GM18951 (cell line): Measurements from ENCODE around the gene PRPH.

Source experiments
- POLR2A ChIP-seq: IDR thresholded peaks from 4 replicates; pipeline ENCODE4 v1.6.1; 2011; ENCODE audit warnings: mild to moderate bottlenecking; ENCODE audit not compliant: insufficient read length, insufficient read depth; ENCODE audit errors: extremely low read depth
- in situ Hi-C: fragments of 300-500 bp; cut with MboI; formaldehyde crosslinking; loops from one replicate; pipeline ENCODE4 v1.12.0; 2022; ENCODE audit warnings: low sequenced_read_pairs, mixed read lengths, inconsistent platforms; ENCODE audit not compliant: unreplicated experiment

PRPH gene

DNA sequence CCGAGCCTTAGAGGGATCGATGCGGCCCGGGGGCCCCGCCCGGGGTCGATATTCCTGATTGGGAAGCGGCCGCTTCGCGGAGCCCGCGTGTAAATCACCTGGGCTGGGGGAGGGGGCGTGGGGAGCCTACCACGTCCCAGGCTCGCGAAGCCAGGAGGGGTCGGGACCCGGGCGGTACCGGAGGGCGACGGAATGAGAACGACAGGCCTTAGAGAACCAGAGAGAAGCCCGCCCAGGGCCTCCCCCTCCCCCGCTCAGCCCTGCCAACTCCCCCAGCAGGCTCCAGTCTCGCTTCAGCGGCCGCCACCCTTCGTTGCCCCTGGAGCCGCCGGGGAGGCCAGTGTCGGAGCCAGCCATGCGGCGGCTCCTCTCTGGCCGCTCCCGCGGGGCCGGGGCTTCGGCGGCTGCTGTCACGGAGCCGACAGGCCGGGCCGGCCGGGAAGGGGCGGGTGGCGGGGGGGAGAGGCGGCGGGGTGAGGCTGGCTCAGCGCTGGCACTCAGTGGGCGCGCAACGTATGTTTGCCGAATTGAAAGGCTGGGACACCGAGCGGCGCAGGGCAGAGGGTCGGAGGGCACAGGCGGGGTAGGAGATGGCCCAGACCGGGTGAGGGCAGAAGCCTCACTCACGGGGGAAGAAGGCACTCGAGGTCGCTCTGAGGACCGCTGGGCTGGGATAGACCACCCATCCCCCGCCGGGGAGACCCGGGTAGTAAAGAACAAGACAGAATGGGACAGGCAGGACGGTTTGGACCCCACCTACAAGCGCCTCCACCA, 50.3 kb downstream of the PRPH start:
- no peak for TF ChIP-seq POLR2A
- in situ Hi-C loops, result no loop called here

DNA sequence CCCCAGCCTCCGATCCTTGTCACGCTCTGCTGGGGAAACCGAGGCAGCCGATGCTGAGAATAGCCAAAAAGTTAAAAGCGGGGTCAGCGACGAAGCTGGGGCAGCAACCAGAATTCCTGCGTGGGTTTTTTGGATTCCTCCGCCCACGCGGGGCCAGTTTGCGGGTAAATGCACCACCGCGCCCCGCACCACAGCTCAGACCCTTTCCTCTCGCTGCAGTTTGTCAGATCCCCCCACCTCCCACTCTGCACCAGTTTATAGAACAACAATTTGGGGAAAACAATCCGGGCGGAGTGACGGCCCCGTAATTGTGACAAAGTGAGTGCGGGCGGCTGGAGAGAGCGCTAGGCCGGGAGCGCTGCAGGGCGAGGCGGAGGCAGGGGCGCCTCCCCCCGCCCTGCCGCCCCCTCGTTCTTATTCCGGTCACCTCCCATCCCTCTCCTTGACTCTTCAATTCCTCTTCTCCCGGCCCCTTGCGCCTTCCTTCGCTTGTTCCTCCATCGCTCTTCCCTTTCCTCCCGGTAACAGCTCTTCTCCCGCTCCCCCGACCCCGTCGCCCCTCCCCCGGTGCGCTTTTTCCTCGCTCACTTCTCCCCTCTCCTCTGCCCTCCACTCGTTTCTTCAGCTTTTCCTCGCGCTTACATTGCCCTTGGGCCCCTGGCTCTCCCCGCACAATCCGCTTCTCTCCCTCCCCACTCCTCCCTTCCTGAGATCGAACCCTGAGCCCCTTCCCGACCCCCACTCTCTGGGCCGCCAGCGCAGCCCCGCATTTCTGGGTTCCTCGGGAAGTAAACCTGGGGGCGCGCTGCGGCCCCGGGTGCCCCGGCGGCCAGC, 51.1 kb downstream of the PRPH start:
- TF ChIP-seq POLR2A, result no peak
- in situ Hi-C loops, result no loop called here

DNA sequence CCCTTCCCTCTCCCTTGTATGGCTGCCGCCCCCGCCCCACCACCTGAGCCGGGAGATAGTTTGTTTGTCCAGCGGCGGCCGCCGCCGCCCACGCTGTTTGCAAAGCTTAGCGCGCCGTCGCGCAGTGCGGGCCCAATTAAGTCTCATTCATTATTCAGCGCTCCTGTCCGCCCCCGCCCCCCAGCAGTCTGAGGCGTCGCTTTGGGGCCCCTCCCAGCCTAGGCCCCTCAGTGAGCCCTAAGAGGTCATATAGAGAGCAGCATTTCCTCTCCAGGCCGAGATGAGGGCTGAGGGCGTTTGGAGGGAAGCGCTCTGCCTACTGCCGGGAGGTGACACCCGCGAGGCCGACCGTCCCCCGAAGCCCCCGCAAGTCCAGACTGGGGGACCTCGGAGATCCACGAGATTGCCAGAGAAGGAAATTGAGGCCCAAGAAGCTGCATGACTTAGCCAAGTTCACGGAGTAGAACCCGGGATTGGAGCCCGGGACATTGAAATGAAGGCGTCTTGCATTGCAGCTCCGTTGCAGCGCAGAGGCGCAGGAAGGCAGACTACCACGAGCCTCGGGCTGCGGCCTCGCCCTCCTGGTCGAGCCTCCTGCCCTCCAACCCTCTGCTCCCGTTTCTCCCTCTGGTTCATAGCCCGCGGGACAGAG, 51.8 kb downstream of the PRPH start, which contains the start of gene DNAJC22:
TSS of gene DNAJC22 (plus strand) at position 230 of the 652 bp plus-strand sequence. CDS start 1,985 bp downstream, outside the sequence.
- in situ Hi-C loops, result no loop called here
- no peak for TF ChIP-seq POLR2A

DNA sequence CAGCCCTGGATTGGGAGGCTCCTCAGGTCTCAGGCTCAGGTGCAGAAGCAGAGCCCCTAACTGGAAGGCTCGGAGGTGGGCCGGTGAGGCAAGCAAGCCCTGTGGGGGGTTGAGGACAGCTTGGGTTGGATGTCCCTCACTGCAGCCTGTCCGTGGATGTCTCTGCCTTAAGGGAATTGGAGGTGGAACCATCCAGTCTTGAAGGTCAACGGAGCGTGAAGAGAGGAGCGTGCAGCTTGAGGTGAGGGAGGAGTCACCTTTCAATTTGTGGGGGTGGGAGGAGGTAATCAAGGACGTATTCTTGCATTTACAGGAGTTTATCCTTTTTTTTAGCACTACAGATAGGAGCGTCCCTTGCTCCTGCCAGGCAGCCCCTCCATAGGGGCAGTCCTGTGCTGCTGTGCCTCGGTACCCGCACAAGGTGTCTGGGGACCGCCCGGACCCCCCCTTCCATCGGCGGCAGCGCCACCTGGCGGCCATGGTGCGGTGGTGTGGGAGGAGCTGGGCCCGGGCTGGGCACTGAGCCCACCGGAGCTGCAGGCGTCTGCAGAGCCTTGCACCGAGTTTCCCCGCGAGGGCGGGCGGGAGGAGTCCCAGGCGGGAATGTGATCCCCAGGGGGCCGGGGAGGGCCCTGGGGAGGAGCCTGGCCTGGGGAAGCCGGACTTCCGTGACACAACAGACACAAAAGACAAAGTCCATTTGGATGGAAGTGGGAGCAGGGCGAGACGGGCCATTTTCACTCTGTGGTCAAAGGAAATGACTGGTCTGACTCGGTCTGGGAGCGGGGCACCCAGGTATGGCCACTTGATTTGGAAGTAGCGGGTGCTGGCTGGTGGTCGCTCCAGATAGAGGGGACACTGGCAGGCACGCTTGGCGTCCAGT, 52.6 kb downstream of the PRPH start:
- in situ Hi-C loops, result no loop called here
- no peak for TF ChIP-seq POLR2A
